SK-N-MC (cell line): Measurements from ENCODE around the gene DRAM1.

Source experiments
- EZH2 ChIP-seq: fragments of 200-600 bp; sonication (generic); IDR thresholded peaks from one replicate; pipeline ENCODE4 v1.6.1; 2017; ENCODE audit warnings: antibody characterized with exemption
- FOXP2 ChIP-seq: optimal IDR thresholded peaks from 2 replicates; pipeline ENCODE3; 2011; ENCODE audit warnings: mild to moderate bottlenecking, moderate library complexity; ENCODE audit not compliant: insufficient read depth; ENCODE audit errors: extremely low read length, control extremely low read depth
- POLR2AphosphoS5 ChIP-seq: IDR thresholded peaks from 2 replicates; pipeline ENCODE4 v1.6.1; 2012; ENCODE audit warnings: mild to moderate bottlenecking, low read depth, low read length, borderline replicate concordance

DNA sequence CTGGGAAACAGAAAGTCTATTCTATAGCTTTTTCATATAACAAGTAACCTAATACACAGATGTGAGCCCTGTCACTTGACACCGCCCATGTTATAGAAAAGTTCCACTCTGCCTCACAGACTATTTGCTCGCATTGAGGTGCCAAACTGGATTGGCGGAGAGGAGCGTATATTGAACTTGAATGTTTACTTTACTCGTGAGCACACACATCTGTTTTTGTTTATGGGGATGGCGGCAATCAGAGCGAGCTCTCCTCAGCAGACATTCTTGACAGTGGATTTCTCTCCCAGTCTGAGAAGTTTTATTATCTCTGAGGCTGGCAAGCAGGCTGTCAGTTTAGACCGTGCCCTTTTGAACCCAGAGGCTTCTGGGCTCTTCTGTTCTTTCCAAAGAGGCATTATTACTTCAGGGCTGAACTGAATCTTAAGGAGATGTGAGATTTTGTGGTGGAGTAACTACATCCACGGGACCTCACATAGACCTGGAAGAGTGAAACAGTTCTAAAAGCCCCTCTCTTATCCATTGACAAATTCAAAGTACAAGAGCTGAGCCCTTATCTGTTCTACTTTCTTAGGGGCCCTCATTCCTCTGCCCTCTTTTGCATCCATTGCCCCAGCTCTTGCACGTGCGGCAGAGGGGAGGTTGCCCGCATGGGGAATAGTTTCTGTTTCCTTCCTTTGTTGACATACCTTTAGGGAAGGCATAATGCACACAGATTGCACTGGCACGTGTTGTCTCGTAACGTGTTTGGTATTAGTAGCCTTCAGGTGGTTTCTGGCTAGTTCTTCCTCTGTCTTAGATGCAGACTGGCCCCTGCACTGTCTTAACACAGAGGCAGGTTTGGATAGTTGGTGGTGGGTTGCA lies 68.2 kb downstream of the DRAM1 start:
- TF ChIP-seq EZH2 (no peak), POLR2AphosphoS5 (no peak), FOXP2 (peak; percentile 86)
